Measurements from ENCODE around the gene STK11.

STK11 gene

DNA sequence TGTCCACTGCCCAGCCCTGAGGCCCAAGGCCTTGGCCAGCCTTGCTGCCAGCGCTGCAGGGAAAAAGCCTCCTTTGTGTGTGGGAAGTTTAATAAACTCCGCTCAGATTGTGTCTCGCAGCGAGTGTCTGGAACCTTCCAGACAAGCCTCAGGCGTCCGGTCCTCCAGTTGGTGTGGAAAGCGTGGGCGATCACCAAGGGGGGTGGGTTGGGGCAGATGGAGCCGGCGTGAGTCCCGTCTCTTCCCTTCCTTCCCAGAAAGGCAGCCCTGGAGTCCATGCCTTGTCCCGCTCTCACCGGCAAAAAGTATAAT lies 4.6 kb downstream of the STK11 start:
- DNase-seq, result no peak

- DNase-seq, result no peak
Measured at GRCh38 chr19:1211494-1212234, 6.1 kb downstream of the STK11 start.

DNA sequence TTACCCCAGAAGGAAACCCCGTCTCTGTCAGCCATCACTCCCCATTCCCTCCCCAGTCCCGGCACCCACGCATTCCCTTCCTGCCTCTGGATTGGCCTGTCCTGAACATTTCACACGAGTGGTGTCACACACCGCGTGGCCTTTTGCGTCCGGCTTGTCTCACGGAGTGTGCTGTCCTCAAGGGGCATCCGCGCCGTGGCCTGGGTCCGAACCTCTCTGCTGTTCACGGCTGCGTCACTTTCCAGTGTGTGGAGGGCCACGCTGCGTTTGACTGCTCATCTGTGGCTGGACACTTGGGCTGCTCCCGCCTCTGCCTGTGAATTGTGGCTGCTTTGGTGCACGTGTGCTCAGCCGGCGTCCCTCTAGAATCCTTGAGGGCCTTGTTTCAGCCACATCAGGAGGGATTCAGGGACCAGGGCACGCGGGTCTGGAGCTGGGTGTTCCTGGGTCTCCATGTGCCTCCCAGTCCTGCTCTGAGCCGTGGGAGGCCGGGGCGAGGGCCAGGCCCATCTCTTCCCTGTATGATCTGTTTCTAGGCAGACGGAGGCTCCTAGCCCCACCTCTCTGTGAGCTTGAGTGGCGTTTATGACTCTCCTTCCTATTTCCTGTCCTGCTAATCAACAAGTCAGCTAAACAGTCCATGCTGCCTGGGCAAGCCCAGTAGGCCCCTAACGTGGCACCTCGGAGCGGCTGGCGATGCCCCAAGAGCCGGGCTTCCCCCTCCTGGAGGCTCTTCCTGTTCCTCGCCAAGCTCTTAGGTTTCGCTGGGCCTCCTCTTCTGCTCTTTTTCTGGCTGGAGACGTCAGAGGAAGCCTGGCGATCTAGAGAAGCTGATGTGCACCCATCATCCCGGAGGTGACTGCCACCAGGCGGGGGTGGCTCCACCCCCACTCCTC lies 8.1 kb downstream of the STK11 start:
- peak; percentile 77 for DNase-seq

GRCh38 chr19:1214299-1214861 lies 8.8 kb downstream of the STK11 start:
- DNase-seq, result no peak

- no peak for DNase-seq
Measured at GRCh38 chr19:1214862-1215731, 9.5 kb downstream of the STK11 start.

DNA sequence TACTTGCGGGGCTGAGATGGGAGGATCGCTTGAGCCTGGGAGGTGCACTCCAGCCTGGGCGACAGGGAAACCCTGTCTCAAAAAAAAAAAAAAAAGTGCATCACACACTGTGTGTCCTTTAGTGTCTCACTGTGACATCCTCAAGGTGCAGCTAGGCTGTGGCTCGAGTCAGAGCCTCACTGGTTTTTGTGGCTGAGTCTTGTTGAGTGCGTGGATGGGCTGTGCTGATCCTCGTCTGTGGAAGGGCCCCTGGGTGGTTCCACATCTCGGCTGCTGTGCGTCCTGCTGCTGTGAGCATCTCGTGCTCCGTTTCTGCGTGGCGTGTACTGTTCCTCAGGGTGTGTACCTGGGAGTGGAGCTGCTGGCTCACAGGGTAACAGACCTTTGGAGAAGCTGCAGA lies 11.2 kb downstream of the STK11 start:
- no peak for DNase-seq

DNA sequence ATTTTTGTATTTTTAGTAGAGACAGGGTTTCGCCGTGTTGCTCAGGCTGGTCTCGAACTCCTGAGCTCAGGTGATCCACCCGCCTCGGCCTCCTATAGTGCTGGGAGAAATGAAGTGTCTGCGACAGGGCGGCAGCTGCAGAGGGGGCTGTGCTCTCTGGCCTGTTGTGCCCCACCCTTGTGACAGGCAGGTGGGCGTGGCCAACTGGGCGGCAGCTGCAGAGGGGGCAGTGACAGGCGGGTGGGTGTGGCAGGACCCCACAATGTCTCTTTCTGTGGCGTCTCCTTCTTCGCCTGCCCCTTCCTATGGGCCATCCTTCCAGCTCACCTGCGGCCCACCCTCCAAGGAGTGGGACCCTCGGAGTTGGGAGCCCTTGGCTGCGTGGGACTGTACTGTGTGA lies 11.8 kb downstream of the STK11 start:
- DNase-seq, result no peak

DNA sequence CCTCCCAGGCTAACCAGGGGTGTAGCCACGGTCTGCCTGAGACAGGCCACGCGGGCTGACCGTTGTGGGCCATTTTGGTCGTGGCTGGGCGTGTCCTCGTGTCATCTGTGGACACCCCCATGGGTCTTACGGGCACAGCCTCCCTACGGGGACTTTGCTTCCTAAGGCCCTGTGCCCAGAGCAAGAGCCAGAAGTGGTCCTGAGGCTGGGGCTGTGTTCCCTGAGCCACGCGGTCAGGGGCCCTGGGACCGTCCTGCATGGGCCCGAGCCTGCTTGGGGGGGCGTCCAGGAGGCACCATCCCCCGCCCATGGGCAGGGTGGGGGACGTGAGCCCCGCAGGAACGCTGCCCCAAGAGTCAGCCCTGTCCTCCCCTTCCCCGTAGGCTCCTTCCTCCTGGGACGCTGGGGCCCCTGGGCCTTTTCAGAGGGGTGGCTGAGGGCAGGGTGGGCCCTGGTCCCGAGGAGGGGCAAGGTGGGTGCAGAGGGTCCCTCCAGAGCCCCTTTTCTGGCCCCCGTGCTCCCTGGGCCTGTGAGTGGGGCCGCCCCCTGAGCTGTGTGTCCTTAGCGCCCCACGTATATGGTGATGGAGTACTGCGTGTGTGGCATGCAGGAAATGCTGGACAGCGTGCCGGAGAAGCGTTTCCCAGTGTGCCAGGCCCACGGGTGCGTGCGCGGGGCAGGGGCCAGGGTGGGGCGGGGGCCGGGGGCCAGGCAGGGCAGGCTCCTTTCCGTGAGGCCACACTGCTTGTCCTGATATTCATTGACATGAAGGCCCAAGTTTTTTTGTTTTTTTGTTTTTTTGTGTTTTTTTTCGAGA lies 13.4 kb downstream of the STK11 start:
- no peak for DNase-seq

DNA sequence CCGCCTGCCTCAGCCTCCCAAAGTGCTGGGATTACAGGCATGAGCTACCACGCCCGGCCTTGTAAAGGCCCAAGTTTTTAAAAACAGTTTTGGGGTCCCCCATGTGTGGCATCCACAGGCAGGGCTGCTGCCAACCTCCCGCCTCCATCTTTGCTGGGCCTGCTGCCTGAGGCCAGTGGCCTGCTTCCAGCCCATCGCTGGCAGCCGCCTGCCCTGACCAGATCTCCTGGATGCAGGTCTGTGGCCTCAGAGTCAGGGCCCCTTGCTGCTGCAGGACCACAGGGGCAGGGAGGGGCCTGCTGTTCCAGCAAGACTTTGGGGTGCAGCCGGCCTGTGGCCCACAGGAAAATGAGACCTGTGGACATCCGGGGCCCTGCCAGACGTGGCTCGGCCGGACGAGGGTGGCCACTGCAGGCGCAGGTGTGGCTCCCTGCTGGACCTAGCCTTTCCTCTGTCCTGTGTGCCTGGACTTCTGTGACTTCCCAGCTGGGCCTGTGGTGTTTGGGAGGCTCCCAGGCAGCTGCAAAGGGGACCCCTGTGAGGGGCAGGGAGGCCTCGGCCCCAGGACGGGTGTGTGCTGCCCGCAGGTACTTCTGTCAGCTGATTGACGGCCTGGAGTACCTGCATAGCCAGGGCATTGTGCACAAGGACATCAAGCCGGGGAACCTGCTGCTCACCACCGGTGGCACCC lies 14.4 kb downstream of the STK11 start:
- no peak for DNase-seq

GRCh38 chr19:1220477-1220930 lies 14.9 kb downstream of the STK11 start:
- no peak for DNase-seq

- DNase-seq, result no peak
Measured at GRCh38 chr19:1220976-1221903, 15.7 kb downstream of the STK11 start.

DNA sequence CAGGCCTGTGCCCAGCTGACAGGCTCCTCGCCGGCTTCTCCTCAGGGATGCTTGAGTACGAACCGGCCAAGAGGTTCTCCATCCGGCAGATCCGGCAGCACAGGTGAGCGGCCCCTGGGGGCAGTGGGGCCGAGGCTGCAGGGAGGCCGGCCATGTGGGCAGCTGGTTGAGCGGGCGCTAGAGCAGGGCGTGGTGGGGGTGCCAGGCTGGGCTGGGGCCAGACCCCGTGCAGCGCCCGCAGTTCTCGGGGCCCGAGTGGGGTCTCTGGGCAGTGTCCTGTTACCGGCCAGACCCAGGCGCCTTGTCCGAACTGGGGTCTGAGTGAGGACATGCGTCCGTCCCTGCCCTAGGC lies 16.3 kb downstream of the STK11 start:
- no peak for DNase-seq

- DNase-seq, result no peak
Measured at GRCh38 chr19:1222394-1222793, 16.8 kb downstream of the STK11 start.

DNA sequence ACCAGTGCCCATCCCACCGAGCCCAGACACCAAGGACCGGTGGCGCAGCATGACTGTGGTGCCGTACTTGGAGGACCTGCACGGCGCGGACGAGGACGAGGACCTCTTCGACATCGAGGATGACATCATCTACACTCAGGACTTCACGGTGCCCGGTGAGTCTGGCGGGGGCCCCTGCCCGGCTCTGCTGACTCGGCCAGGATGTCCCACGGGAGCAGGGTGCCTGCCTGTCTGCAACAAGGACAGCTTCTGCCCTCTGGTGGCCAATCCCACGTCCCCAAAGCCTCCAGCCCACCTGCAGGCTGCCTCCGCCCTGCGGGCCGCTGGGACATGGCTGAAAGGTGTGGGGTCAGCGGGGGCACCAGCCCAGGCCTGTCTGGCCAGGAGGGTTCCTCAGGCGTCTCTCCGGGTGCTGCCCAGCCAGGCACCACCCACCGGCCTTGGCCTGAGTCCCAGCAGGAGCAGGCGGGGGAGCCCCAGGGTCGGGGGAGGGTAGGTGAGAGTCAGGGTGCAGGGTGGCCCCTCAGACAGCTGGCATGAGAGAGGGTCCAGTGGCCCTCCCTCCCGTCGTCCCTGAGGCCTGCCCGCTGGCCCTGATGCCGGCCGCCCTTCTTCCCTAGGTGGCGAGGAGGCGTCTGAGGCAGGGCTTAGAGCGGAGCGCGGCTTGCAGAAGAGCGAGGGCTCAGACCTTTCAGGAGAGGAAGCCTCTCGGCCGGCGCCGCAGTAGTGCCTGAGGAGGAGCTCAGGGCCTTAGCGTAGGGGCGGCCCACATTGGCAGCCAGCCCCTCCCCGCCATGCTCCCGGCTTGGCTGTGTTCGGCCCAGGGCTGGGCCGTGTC lies 17.7 kb downstream of the STK11 start:
- no peak for DNase-seq

- DNase-seq, result no peak
Measured at GRCh38 chr19:1224047-1224825, 18.7 kb downstream of the STK11 start.

GRCh38 chr19:1224847-1225246 lies 19.3 kb downstream of the STK11 start:
- no peak for DNase-seq

DNA sequence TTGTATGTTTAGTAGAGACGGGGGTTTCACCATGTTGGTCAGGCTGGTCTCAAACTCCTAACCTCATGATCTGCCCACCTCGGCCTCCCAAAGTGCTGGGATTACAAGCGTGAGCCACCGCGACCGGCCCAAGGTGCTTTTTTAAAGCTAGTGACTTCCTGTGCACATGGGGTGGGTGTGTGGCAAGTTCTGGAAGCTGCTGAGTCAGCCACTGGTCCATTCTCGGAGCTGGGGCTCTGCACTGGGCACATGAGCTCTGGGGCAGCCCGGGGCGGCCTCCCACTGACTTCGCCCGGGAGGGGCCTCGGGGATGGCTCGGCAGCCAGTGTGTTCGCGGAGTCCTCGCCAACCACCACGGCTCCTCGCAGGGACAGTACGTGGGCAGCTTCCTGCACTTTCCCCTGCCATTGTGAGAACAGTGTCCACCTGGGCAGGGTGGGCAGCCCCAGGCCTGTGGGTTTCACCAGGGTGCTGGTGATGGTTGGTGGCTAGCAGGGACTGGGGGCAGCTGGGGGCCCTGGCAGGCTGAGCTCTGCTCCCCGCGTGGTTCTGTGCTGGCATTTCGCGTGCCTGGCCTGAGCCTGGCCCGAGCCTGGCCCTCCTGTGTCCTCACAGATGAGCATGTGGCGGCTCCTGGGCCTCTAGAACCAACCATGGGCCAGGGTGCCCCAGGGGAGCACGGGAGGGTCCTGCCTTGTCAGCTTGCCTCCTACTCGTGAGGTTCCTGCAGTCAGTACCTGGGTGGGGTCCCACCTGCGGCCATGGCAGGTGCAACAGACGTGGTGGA lies 20.1 kb downstream of the STK11 start:
- DNase-seq, result no peak

DNA sequence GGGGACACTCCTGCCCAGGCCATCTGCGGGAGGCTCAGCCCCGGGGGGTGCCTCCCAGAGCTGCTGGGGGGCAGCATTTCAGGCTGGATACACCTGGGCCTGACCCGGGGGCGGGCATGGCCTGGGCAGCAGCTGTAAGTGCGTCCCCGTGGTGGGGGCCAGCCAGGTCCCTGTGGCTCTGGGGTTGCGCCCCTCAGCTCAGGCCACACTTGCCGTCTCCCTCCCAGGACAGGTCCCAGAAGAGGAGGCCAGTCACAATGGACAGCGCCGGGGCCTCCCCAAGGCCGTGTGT lies 20.6 kb downstream of the STK11 start:
- DNase-seq, result no peak
